Ectodermal cell (in vitro differentiated cells): Measurements from ENCODE around the gene CEP104.

Experiments used
- H3K27ac ChIP-seq: 2 replicates; pipeline ENCODE4 v1.7.0; 2013; ENCODE audit warnings: mild to moderate bottlenecking, low read depth, low read length; ENCODE audit not compliant: insufficient read depth, poor library complexity, severe bottlenecking
- H3K27me3 ChIP-seq: 2 replicates; pipeline ENCODE4 v1.7.0; 2013; ENCODE audit warnings: mild to moderate bottlenecking, low read length; ENCODE audit not compliant: insufficient read depth, control insufficient read depth, poor library complexity, severe bottlenecking
- H3K36me3 ChIP-seq: one replicate; pipeline ENCODE4 v1.7.0; 2013; ENCODE audit warnings: low read length; ENCODE audit not compliant: control insufficient read depth, insufficient read depth
- H3K4me1 ChIP-seq: one replicate; pipeline ENCODE4 v1.7.0; 2013; ENCODE audit warnings: low read length; ENCODE audit not compliant: control insufficient read depth, insufficient read depth
- H3K4me3 ChIP-seq: 2 replicates; pipeline ENCODE4 v1.7.0; 2013; ENCODE audit warnings: low read depth, low read length, control low read depth; ENCODE audit not compliant: insufficient read depth
- H3K9me3 ChIP-seq: 2 replicates; pipeline ENCODE4 v1.7.0; 2013; ENCODE audit warnings: mild to moderate bottlenecking, low read length, moderate library complexity; ENCODE audit not compliant: control insufficient read depth
- WGBS, 2 experiments: methylation state at CpG; one replicate each; pipeline ENCODE4 v1.1.7; 2013; ENCODE audit warnings: missing lambda C conversion rate in 2 of 2; 5-methylcytosine and 5-hydroxymethylcytosine counted together

Gene CEP104

GRCh38 chr1:3788756-3789420, 68.1 kb downstream of the CEP104 start:
- WGBS, 2 experiments, result 91 to 92% methylated on average over 16 of the region's 16 CpGs
- no peak overlapping the region for H3K4me3 ChIP-seq
- no peaks in the 10 kb centered on the region for H3K9me3 ChIP-seq
- no peaks in the 10 kb centered on the region for H3K27me3 ChIP-seq
- H3K27ac ChIP-seq, result no peak overlapping the region
- H3K4me1 ChIP-seq, result peaks cover 2% of the 10 kb centered on the region
- H3K36me3 ChIP-seq, result peaks cover 5% of the 10 kb centered on the region

GRCh38 chr1:3787745-3788605, 69.0 kb downstream of the CEP104 start:
- WGBS, 2 experiments, result 95 to 96% methylated on average over 26 of the region's 26 CpGs
- Histone ChIP-seq H3K9me3 (no peaks in the 10 kb centered on the region), H3K4me1 (no peaks in the 10 kb centered on the region), H3K4me3 (no peak overlapping the region), H3K36me3 (peaks cover 12% of the 10 kb centered on the region), H3K27me3 (no peaks in the 10 kb centered on the region), H3K27ac (no peak overlapping the region)

- 94 to 96% methylated on average over 10 of the region's 10 CpGs for WGBS, 2 experiments
- Histone ChIP-seq H3K27me3 (no peaks in the 10 kb centered on the region), H3K36me3 (peaks cover 18% of the 10 kb centered on the region), H3K9me3 (no peaks in the 10 kb centered on the region), H3K4me1 (no peaks in the 10 kb centered on the region), H3K4me3 (no peak overlapping the region), H3K27ac (no peak overlapping the region)
Observed at GRCh38 chr1:3787349-3787715, 69.7 kb downstream of the CEP104 start.

GRCh38 chr1:3786468-3787348, 70.3 kb downstream of the CEP104 start:
- Histone ChIP-seq H3K27ac (no peak overlapping the region), H3K36me3 (peaks cover 24% of the 10 kb centered on the region), H3K4me1 (no peaks in the 10 kb centered on the region), H3K4me3 (no peak overlapping the region), H3K27me3 (no peaks in the 10 kb centered on the region), H3K9me3 (no peaks in the 10 kb centered on the region)
- WGBS, 2 experiments, result 94 to 95% methylated on average over 45 of the region's 45 CpGs

- Histone ChIP-seq H3K4me1 (no peaks in the 10 kb centered on the region), H3K9me3 (no peaks in the 10 kb centered on the region), H3K36me3 (peaks cover 31% of the 10 kb centered on the region), H3K27me3 (no peaks in the 10 kb centered on the region), H3K4me3 (no peak overlapping the region), H3K27ac (no peak overlapping the region)
- 73 to 82% methylated on average over 14 of the region's 14 CpGs for WGBS, 2 experiments
Observed at GRCh38 chr1:3785456-3786157, 71.4 kb downstream of the CEP104 start.

- H3K9me3 ChIP-seq, result no peaks in the 10 kb centered on the region
- H3K4me1 ChIP-seq, result no peaks in the 10 kb centered on the region
- H3K27ac ChIP-seq, result no peak overlapping the region
- H3K36me3 ChIP-seq, result peaks cover 34% of the 10 kb centered on the region
- no peak overlapping the region for H3K4me3 ChIP-seq
- WGBS, 2 experiments, result 95% methylated on average over 13 of the region's 13 CpGs
- no peaks in the 10 kb centered on the region for H3K27me3 ChIP-seq
Observed at GRCh38 chr1:3785045-3785444, 72.0 kb downstream of the CEP104 start.

- Histone ChIP-seq H3K4me3 (no peak overlapping the region), H3K4me1 (no peaks in the 10 kb centered on the region), H3K9me3 (no peaks in the 10 kb centered on the region), H3K27me3 (no peaks in the 10 kb centered on the region), H3K27ac (no peak overlapping the region), H3K36me3 (peaks cover 34% of the 10 kb centered on the region)
- whole genome bisulfite sequencing, 2 experiments, result 95% methylated on average over 30 of the region's 30 CpGs
Observed at GRCh38 chr1:3783651-3784474, 73.1 kb downstream of the CEP104 start.

- Histone ChIP-seq H3K9me3 (no peaks in the 10 kb centered on the region), H3K36me3 (peaks cover 34% of the 10 kb centered on the region), H3K27me3 (no peaks in the 10 kb centered on the region), H3K4me1 (peaks cover 2% of the 10 kb centered on the region), H3K4me3 (no peak overlapping the region), H3K27ac (no peak overlapping the region)
- WGBS, 2 experiments, result 94 to 97% methylated on average over 21 of the region's 21 CpGs
Observed at GRCh38 chr1:3780901-3781300, 76.1 kb downstream of the CEP104 start.

GRCh38 chr1:3779912-3780416, 77.0 kb downstream of the CEP104 start:
- WGBS, 2 experiments, result 96% methylated on average over 20 of the region's 20 CpGs
- Histone ChIP-seq H3K27ac (no peak overlapping the region), H3K36me3 (peaks cover 34% of the 10 kb centered on the region)

More at GRCh38 chr1:3779912-3780416, 77.0 kb downstream of the CEP104 start:
- Histone ChIP-seq H3K4me1 (peaks cover 11% of the 10 kb centered on the region), H3K4me3 (no peak overlapping the region), H3K27me3 (no peaks in the 10 kb centered on the region), H3K9me3 (no peaks in the 10 kb centered on the region)
